ENCODE data around the gene NRCAM.

- no peak for TF ChIP-seq POLR2A (IDR thresholded peaks at IDR 0.05; ENCODE audit: low read depth, low read length)
- TF ChIP-seq POLR2AphosphoS5 (IDR thresholded peaks at IDR 0.05; ENCODE audit: low read depth, low read length): no peak
- TF ChIP-seq POU2F2 (IDR thresholded peaks at IDR 0.05; ENCODE audit: low read depth, low read length): no peak
Observed at GRCh38 chr7:108374899-108375298, 81.3 kb downstream of the NRCAM start.

Measured in GM12891 (cell line).